Measurements from ENCODE around the gene TBC1D22A. TPM values are rescaled to one million over a fixed set of nuclear protein-coding genes. Genes with fewer than 3 reads are reported as not detected.
"Not testable (repeated sequence)": the region's sequence is repeated elsewhere in the genome, so short reads cannot be mapped to it uniquely, and the experiment has no call there.

Gene TBC1D22A
- total RNA-seq, 3 donors from 2014 or later = 19.0 to 23.6 (median 23.6) TPM

DNA sequence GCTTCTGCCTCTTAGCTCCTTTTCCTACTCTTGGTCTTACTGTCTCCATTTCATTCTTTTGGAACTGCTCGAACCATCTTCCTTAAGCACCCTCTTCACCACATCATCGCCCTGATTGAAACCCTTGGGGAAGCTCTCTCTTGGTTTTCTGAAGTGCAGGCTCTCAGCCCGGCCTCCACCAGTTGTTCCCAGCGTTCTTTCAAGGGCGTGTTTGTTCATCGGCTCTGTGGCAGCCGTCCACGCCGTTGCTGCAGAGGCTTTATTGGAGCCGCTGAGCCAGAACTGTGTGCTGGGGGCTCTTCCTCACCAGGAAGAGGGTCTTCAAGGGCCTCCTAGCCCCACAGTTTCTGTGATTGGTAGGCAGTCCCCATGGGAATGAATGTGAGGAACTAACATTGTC is 214.1 kb downstream of the TBC1D22A start:
- no peak overlapping the region for H3K4me3 ChIP-seq
- TF ChIP-seq POLR2AphosphoS5 (IDR thresholded peaks at IDR 0.05) (no peak), POLR2A (IDR thresholded peaks at IDR 0.05) (no peak), CTCF (IDR thresholded peaks at IDR 0.05) (no peak)
- no peaks in the 10 kb centered on the region for H3K36me3 ChIP-seq
- H3K9me3 ChIP-seq = no peaks in the 10 kb centered on the region
- intact Hi-C loops (cut with DNase I; ENCODE audit: low total_unique reads) = no loop called here
- H3K4me1 ChIP-seq = no peaks in the 10 kb centered on the region
- DNase-seq (ENCODE audit: low spot score in 2 of 2) = no peak
- H3K27me3 ChIP-seq = no peaks in the 10 kb centered on the region
- H3K27ac ChIP-seq = no peak overlapping the region

DNA sequence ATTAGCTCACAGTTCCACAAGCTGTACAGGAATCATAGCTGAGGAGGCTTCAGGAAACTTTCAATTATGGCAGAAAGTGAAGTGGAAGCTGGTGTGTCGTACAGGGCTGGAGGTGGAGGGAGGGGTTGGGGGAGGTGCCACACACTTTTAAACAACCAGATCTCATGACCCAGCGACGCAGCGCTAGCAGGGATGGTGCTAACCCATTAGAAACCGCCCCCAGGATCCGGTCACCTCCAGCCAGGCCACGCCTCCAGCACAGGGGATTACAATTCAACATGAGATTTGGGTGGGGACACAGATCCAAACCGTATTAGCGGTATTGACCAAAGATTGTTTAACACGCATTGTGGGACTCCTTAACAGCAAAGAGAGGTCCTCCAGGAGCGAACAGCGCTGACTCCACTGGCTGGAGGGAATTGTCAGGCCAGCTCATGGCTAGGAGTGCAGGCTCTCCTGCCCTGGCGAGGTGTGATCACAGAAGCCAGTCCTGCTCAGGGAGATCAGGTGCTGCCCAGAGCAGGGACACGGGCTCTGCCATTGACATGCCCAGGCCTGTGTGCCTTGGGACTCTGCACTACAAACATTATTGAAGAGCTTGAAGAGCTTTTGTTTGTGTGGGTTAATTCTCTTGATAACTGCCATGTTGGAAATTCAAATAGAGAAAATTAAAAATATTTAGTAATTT is 215.3 kb downstream of the TBC1D22A start:
- Histone ChIP-seq H3K9me3 (no peaks in the 10 kb centered on the region), H3K4me3 (no peak overlapping the region), H3K27me3 (no peaks in the 10 kb centered on the region), H3K4me1 (no peaks in the 10 kb centered on the region), H3K36me3 (no peaks in the 10 kb centered on the region), H3K27ac (no peak overlapping the region)
- no peak for DNase-seq (ENCODE audit: low spot score in 2 of 2)
- TF ChIP-seq CTCF (IDR thresholded peaks at IDR 0.05) = no peak
- no peak for TF ChIP-seq POLR2AphosphoS5 (IDR thresholded peaks at IDR 0.05)
- no peak for TF ChIP-seq POLR2A (IDR thresholded peaks at IDR 0.05)
- intact Hi-C loops (cut with DNase I; ENCODE audit: low total_unique reads) = no loop called here

DNA sequence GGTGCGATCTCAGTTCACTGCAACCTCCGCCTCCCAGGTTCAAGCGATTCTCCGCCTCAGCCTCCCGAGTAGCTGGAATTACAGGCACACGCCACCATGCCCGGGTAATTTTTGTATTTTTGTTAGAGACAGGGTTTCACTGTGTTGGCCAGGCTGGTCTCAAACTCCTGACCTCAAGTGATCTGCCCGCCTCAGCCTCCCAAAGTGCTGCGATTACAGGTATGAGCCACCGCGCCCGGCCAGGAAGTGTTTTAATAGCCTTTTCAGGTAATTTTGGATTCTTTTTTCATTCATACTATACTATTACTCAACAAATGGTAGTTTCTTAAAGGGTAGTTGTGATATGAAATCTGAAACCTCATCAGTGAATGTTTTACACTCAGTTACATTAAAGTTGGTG is 216.2 kb downstream of the TBC1D22A start:
- H3K27ac ChIP-seq; DNase-seq (ENCODE audit: low spot score in 2 of 2); intact Hi-C loops (cut with DNase I; ENCODE audit: low total_unique reads); H3K4me3 ChIP-seq; H3K4me1 ChIP-seq; H3K27me3 ChIP-seq; H3K36me3 ChIP-seq; H3K9me3 ChIP-seq: not testable (repeated sequence)

DNA sequence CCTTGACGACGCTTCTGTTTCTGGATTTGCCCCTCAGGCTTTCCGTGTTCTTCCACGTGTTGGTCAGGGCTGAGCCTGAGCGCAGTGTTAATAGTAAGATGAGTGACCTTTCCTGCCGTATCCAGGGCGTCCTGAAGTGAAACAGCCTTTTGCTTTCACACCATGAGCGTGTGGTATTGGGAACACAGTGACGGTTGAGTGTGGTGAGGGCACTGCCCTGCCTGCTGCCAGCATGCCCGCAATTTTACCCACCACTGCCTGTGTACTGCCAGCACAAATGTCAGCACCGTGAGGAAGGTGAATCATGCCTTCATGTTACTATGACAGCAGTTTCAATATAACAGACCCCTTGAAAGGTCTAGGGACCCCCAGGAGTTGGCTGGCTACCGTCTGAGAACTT is 217.1 kb downstream of the TBC1D22A start:
- intact Hi-C loops (cut with DNase I; ENCODE audit: low total_unique reads) = no loop called here

GRCh38 chr22:46980392-46980791 is 217.9 kb downstream of the TBC1D22A start:
- no peaks in the 10 kb centered on the region for H3K4me1 ChIP-seq
- TF ChIP-seq POLR2A (IDR thresholded peaks at IDR 0.05) (no peak), POLR2AphosphoS5 (IDR thresholded peaks at IDR 0.05) (no peak)
- H3K36me3 ChIP-seq = no peaks in the 10 kb centered on the region
- H3K4me3 ChIP-seq = no peak overlapping the region
- no peaks in the 10 kb centered on the region for H3K27me3 ChIP-seq
- H3K27ac ChIP-seq = no peak overlapping the region
- H3K9me3 ChIP-seq = no peaks in the 10 kb centered on the region
- intact Hi-C loops (cut with DNase I; ENCODE audit: low total_unique reads) = no loop called here
- no peak for DNase-seq (ENCODE audit: low spot score in 2 of 2)

More for the DNA sequence above, 217.1 kb downstream of the TBC1D22A start:
- no peaks in the 10 kb centered on the region for H3K4me1 ChIP-seq
- no peaks in the 10 kb centered on the region for H3K27me3 ChIP-seq
- no peak for DNase-seq (ENCODE audit: low spot score in 2 of 2)
- H3K4me3 ChIP-seq = no peak overlapping the region
- H3K27ac ChIP-seq = no peak overlapping the region
- no peaks in the 10 kb centered on the region for H3K36me3 ChIP-seq
- H3K9me3 ChIP-seq = no peaks in the 10 kb centered on the region
- TF ChIP-seq POLR2A (IDR thresholded peaks at IDR 0.05) (no peak), POLR2AphosphoS5 (IDR thresholded peaks at IDR 0.05) (no peak), CTCF (IDR thresholded peaks at IDR 0.05) (no peak)

- intact Hi-C loops (cut with DNase I; ENCODE audit: low total_unique reads) = no loop called here
- TF ChIP-seq CTCF (IDR thresholded peaks at IDR 0.05) (no peak), POLR2AphosphoS5 (IDR thresholded peaks at IDR 0.05) (no peak), POLR2A (IDR thresholded peaks at IDR 0.05) (no peak)
- Histone ChIP-seq H3K27me3 (no peaks in the 10 kb centered on the region), H3K36me3 (no peaks in the 10 kb centered on the region), H3K4me1 (no peaks in the 10 kb centered on the region), H3K9me3 (no peaks in the 10 kb centered on the region), H3K4me3 (no peak overlapping the region), H3K27ac (no peak overlapping the region)
- no peak for DNase-seq (ENCODE audit: low spot score in 2 of 2)
Observed at GRCh38 chr22:46982635-46983034, 220.2 kb downstream of the TBC1D22A start.
